Measurements from ENCODE around the gene ZFAND2A.

Gene ZFAND2A

DNA sequence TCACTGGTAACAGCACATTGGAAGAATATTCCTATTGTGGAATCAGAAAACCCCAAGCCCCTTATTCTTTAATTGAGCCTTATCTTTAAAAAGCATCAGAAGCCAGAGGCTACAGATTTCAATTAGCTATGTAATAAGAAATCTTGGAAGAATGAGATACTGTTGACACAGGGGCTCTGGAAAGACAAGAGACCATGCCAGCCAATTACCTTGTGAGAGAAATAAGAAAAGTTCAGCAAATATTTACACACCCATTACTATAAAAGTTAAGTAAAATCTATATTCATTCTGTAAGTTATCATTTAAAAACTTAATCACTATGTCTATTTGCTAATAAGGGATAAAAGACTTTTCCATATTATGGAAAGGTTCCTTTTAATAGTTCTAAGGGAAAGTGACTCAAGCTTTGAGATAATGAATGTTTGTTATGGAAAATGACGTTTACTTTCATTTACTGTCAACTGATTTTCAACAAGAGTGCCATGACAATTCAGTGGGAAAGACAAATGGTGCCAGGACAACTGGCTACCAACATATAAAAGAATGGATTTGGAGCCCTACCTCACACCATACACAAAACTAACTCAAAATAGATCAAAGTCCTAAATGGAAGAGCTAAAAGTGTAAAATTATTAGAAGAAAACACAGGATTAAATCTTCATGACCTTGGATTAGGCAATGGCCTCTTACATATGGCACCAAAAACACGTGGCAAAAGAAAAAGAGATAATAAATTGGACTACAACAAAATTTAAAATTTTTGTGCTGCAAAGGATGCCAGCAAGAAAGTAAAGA, 28.3 kb downstream of the ZFAND2A start:
- no peak overlapping the region for H3K27ac ChIP-seq (ENCODE audit: low read depth, low read length, severe bottlenecking)
- H3K9me3 ChIP-seq (ENCODE audit: control insufficient read depth, low read length): no peaks in the 10 kb centered on the region
- H3K4me3 ChIP-seq (ENCODE audit: extremely low read depth, insufficient read depth, low read length, poor library complexity, severe bottlenecking): no peak overlapping the region
- H3K36me3 ChIP-seq (ENCODE audit: control insufficient read depth, insufficient read depth, low read length): peaks cover 16% of the 10 kb centered on the region
- 100% methylated on average over 1 of the region's 2 CpGs; no CpG with 5 or more reads in 1 of the 2 experiments for WGBS, 2 experiments (ENCODE audit: insufficient coverage in 2 of 2)
- peaks cover under 1% of the 10 kb centered on the region for H3K4me1 ChIP-seq (ENCODE audit: control insufficient read depth, insufficient read depth, low read length, poor library complexity, severe bottlenecking)

GRCh38 chr7:1130021-1130990, 29.7 kb downstream of the ZFAND2A start:
- H3K4me1 ChIP-seq (ENCODE audit: control insufficient read depth, insufficient read depth, low read length, poor library complexity, severe bottlenecking): no peaks in the 10 kb centered on the region
- 97 to 98% methylated on average over 16 to 25 of the region's 26 CpGs for WGBS, 2 experiments (ENCODE audit: insufficient coverage in 2 of 2)
- H3K9me3 ChIP-seq (ENCODE audit: control insufficient read depth, low read length): no peaks in the 10 kb centered on the region
- peaks cover 28% of the 10 kb centered on the region for H3K36me3 ChIP-seq (ENCODE audit: control insufficient read depth, insufficient read depth, low read length)
- no peak overlapping the region for H3K27ac ChIP-seq (ENCODE audit: low read depth, low read length, severe bottlenecking)
- no peak overlapping the region for H3K4me3 ChIP-seq (ENCODE audit: extremely low read depth, insufficient read depth, low read length, poor library complexity, severe bottlenecking)

GRCh38 chr7:1129431-1129830, 30.6 kb downstream of the ZFAND2A start:
- 92 to 94% methylated on average over 8 to 9 of the region's 13 CpGs for WGBS, 2 experiments (ENCODE audit: insufficient coverage in 2 of 2)
- Histone ChIP-seq H3K4me1 (ENCODE audit: control insufficient read depth, insufficient read depth, low read length, poor library complexity, severe bottlenecking) (peaks cover 5% of the 10 kb centered on the region), H3K9me3 (ENCODE audit: control insufficient read depth, low read length) (no peaks in the 10 kb centered on the region), H3K27ac (ENCODE audit: low read depth, low read length, severe bottlenecking) (no peak overlapping the region), H3K36me3 (ENCODE audit: control insufficient read depth, insufficient read depth, low read length) (peaks cover 30% of the 10 kb centered on the region), H3K4me3 (ENCODE audit: extremely low read depth, insufficient read depth, low read length, poor library complexity, severe bottlenecking) (no peak overlapping the region)

DNA sequence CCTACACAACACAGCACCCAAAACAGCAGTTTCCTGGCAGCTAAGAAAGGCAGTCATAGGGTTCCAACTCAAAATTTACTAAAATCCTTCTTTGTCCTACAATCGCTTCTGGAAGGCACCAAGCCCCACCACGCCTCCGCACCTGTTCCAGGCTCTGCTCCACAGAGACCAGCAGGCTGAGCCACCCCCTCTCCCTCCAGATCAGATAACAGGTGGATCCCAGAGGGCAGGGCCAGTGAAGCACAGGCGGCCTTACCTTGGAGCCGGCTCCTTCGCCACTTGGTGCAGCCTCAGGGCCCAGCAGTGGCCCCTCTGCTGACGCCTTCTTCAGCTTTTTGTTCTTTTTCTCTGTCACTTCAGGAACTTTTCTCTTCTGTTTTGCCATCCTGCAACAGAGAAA, 33.0 kb downstream of the ZFAND2A start:
- Histone ChIP-seq H3K36me3 (ENCODE audit: control insufficient read depth, insufficient read depth, low read length) (peaks cover 25% of the 10 kb centered on the region), H3K27ac (ENCODE audit: low read depth, low read length, severe bottlenecking) (no peak overlapping the region), H3K9me3 (ENCODE audit: control insufficient read depth, low read length) (no peaks in the 10 kb centered on the region), H3K4me3 (ENCODE audit: extremely low read depth, insufficient read depth, low read length, poor library complexity, severe bottlenecking) (no peak overlapping the region), H3K4me1 (ENCODE audit: control insufficient read depth, insufficient read depth, low read length, poor library complexity, severe bottlenecking) (peaks cover 25% of the 10 kb centered on the region)
- WGBS, 2 experiments (ENCODE audit: insufficient coverage in 2 of 2): 93 to 100% methylated on average over 1 to 7 of the region's 7 CpGs

GRCh38 chr7:1125603-1125969, 34.4 kb downstream of the ZFAND2A start:
- Histone ChIP-seq H3K27ac (ENCODE audit: low read depth, low read length, severe bottlenecking) (no peak overlapping the region), H3K36me3 (ENCODE audit: control insufficient read depth, insufficient read depth, low read length) (peaks cover 25% of the 10 kb centered on the region), H3K4me3 (ENCODE audit: extremely low read depth, insufficient read depth, low read length, poor library complexity, severe bottlenecking) (no peak overlapping the region), H3K9me3 (ENCODE audit: control insufficient read depth, low read length) (no peaks in the 10 kb centered on the region), H3K4me1 (ENCODE audit: control insufficient read depth, insufficient read depth, low read length, poor library complexity, severe bottlenecking) (peaks cover 25% of the 10 kb centered on the region)
- 97 to 98% methylated on average over 10 to 14 of the region's 16 CpGs for WGBS, 2 experiments (ENCODE audit: insufficient coverage in 2 of 2)

- Histone ChIP-seq H3K4me3 (ENCODE audit: extremely low read depth, insufficient read depth, low read length, poor library complexity, severe bottlenecking) (no peak overlapping the region), H3K27ac (ENCODE audit: low read depth, low read length, severe bottlenecking) (no peak overlapping the region), H3K4me1 (ENCODE audit: control insufficient read depth, insufficient read depth, low read length, poor library complexity, severe bottlenecking) (peaks cover 25% of the 10 kb centered on the region), H3K9me3 (ENCODE audit: control insufficient read depth, low read length) (no peaks in the 10 kb centered on the region), H3K36me3 (ENCODE audit: control insufficient read depth, insufficient read depth, low read length) (peaks cover 25% of the 10 kb centered on the region)
- WGBS, 2 experiments (ENCODE audit: insufficient coverage in 2 of 2): 93 to 96% methylated on average over 11 to 19 of the region's 23 CpGs
Observed at GRCh38 chr7:1124816-1125602, 35.0 kb downstream of the ZFAND2A start.

DNA sequence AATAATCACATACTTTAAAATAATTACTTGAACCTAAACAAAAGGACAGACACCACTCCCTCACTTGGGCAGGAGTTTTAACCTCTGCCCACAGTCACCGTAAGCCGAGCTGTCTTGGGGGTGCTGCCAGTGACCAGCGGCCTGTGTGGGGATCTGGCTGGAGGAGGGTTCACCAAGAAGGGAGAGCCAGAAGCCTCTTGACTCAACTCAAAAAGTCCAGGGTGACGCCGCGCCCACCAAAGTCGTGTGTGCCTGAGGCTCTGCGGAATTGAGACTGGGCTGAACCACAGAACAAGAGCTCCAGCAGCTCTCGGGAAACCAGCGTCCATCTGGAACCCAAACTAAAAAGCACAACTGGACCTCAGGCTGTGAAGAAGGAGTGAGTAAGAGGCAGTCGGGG, 35.8 kb downstream of the ZFAND2A start:
- Histone ChIP-seq H3K36me3 (ENCODE audit: control insufficient read depth, insufficient read depth, low read length) (peaks cover 22% of the 10 kb centered on the region), H3K4me3 (ENCODE audit: extremely low read depth, insufficient read depth, low read length, poor library complexity, severe bottlenecking) (no peak overlapping the region), H3K9me3 (ENCODE audit: control insufficient read depth, low read length) (no peaks in the 10 kb centered on the region), H3K27ac (ENCODE audit: low read depth, low read length, severe bottlenecking) (peak overlapping the region; percentile 79), H3K4me1 (ENCODE audit: control insufficient read depth, insufficient read depth, low read length, poor library complexity, severe bottlenecking) (peaks cover 25% of the 10 kb centered on the region)
- WGBS, 2 experiments (ENCODE audit: insufficient coverage in 2 of 2): 95 to 96% methylated on average over 3 to 4 of the region's 11 CpGs

- Histone ChIP-seq H3K36me3 (ENCODE audit: control insufficient read depth, insufficient read depth, low read length) (peaks cover 25% of the 10 kb centered on the region), H3K4me1 (ENCODE audit: control insufficient read depth, insufficient read depth, low read length, poor library complexity, severe bottlenecking) (peaks cover 25% of the 10 kb centered on the region), H3K4me3 (ENCODE audit: extremely low read depth, insufficient read depth, low read length, poor library complexity, severe bottlenecking) (no peak overlapping the region), H3K27ac (ENCODE audit: low read depth, low read length, severe bottlenecking) (peak overlapping the region; percentile 79), H3K9me3 (ENCODE audit: control insufficient read depth, low read length) (no peaks in the 10 kb centered on the region)
- 14 to 17% methylated on average over 11 to 15 of the region's 17 CpGs for WGBS, 2 experiments (ENCODE audit: insufficient coverage in 2 of 2)
Observed at GRCh38 chr7:1123715-1124114, 36.3 kb downstream of the ZFAND2A start.

- Histone ChIP-seq H3K9me3 (ENCODE audit: control insufficient read depth, low read length) (no peaks in the 10 kb centered on the region), H3K27ac (ENCODE audit: low read depth, low read length, severe bottlenecking) (no peak overlapping the region), H3K36me3 (ENCODE audit: control insufficient read depth, insufficient read depth, low read length) (peaks cover 25% of the 10 kb centered on the region), H3K4me3 (ENCODE audit: extremely low read depth, insufficient read depth, low read length, poor library complexity, severe bottlenecking) (no peak overlapping the region), H3K4me1 (ENCODE audit: control insufficient read depth, insufficient read depth, low read length, poor library complexity, severe bottlenecking) (peaks cover 25% of the 10 kb centered on the region)
- WGBS, 2 experiments (ENCODE audit: insufficient coverage in 2 of 2): 91 to 92% methylated on average over 28 to 29 of the region's 31 CpGs
Observed at GRCh38 chr7:1122832-1123501, 37.0 kb downstream of the ZFAND2A start.

Measured in mesodermal cell (in vitro differentiated cells).